Stomach (tissue), 4 donors: ENCODE data around the gene DHODH.

Source experiments
- CTCF ChIP-seq, 7 experiments: fragments of 450-650 bp in 4 of 7; fragments of 200-600 bp in 3 of 7; sonication (generic) in 3 of 7; IDR thresholded peaks; one replicate each; pipeline ENCODE4 v1.5.1; 2016 to 2019; ENCODE audit warnings: antibody characterized with exemption in 7 of 7, control low read depth in 2 of 7, mild to moderate bottlenecking in 1 of 7
- EP300 ChIP-seq: sonication (generic); formaldehyde crosslinking; IDR thresholded peaks from one replicate; pipeline ENCODE4 v1.6.1; 2017; ENCODE audit warnings: antibody characterized with exemption
- POLR2A ChIP-seq, 4 donors: fragments of 450-650 bp; IDR thresholded peaks; one replicate each; pipeline ENCODE4 v1.6.1; 2016; ENCODE audit warnings: antibody characterized with exemption in 4 of 4, control low read depth in 2 of 4, mild to moderate bottlenecking in 1 of 4, moderate library complexity in 1 of 4
- POLR2AphosphoS5 ChIP-seq, 3 donors: sonication (generic); formaldehyde crosslinking; IDR thresholded peaks; one replicate each; pipeline ENCODE4 v1.6.1; 2016; ENCODE audit warnings: antibody characterized with exemption in 3 of 3

- no peak for TF ChIP-seq CTCF (IDR thresholded peaks at IDR 0.05)
- no peak for TF ChIP-seq EP300
- TF ChIP-seq POLR2A (IDR thresholded peaks at IDR 0.05), result no peak
- no peak for TF ChIP-seq POLR2AphosphoS5 (IDR thresholded peaks at IDR 0.05)
Measured at GRCh38 chr16:71972356-71972755, 36.2 kb upstream of the DHODH start.
